Fibroblast of lung (primary cell): ENCODE results near the gene SMAD2.

Source experiments
- CTCF ChIP-seq, 2 donors: IDR thresholded peaks in 1 of 2; conservative IDR thresholded peaks in 1 of 2; 1 replicate in 1 of 2; 2 replicates in 1 of 2; pipeline ENCODE4 v1.5.1; 2011 to 2012; ENCODE audit warnings: low read length in 2 of 2, control low read depth in 1 of 2, inconsistent platforms in 1 of 2, low read depth in 1 of 2, mild to moderate bottlenecking in 1 of 2
- EZH2 ChIP-seq: IDR thresholded peaks from 2 replicates; pipeline ENCODE4 v1.5.1; 2012; ENCODE audit warnings: low read length, control low read depth, mild to moderate bottlenecking; ENCODE audit errors: missing control alignments

GRCh38 chr18:47887227-47887626 is 43.2 kb downstream of the SMAD2 start:
- TF ChIP-seq CTCF (conservative IDR thresholded peaks at IDR 0.05 in 1 of 2, IDR thresholded peaks at IDR 0.05 in 1 of 2; ENCODE audit: low read depth in 1 of 2, low read length in 2 of 2) (no peak), EZH2 (no peak)
